ENCODE results near the gene GNPTAB.
"Not testable (repeated sequence)": the region's sequence is repeated elsewhere in the genome, so short reads cannot be mapped to it uniquely, and the experiment has no call there.

- not testable (repeated sequence) for TF ChIP-seq CTCF, POLR2A (IDR thresholded peaks at IDR 0.05)
Measured at GRCh38 chr12:101734482-101734881, 96.3 kb downstream of the GNPTAB start.
